ENCODE data around the gene TMEM123. TPM values are rescaled to one million over a fixed set of nuclear protein-coding genes. Genes with fewer than 3 reads are reported as not detected.
A peak's percentile ranks its signal among the peaks of the same experiment; 100 is the strongest.

Gene TMEM123
- total RNA-seq, 1 experiment from 2014 or later: 796 TPM

GRCh38 chr11:102451681-102452460 lies 694 bp downstream of the TMEM123 start:
- H3K4me3 ChIP-seq (ENCODE audit: low read length): peak overlapping the region; percentile 85
- peaks cover 77% of the 10 kb centered on the region for H3K4me1 ChIP-seq (ENCODE audit: low read length)
- peaks cover 40% of the 10 kb centered on the region for H4K20me1 ChIP-seq (ENCODE audit: insufficient read depth, low read depth, low read length)
- H3K27me3 ChIP-seq (ENCODE audit: low read length): 0 out of 2 replicates have a peak, but pooled peaks cover 3% of the 10 kb centered on the region
- peak overlapping the region; percentile 64 for H3K27ac ChIP-seq (ENCODE audit: low read length)
- H3K9me2 ChIP-seq (replicated peaks; ENCODE audit: insufficient read depth, low read length): no peaks in the 10 kb centered on the region
- H3K79me2 ChIP-seq (ENCODE audit: low read length): peaks cover 56% of the 10 kb centered on the region
- DNase-seq: peak; percentile 98
- H3K9me3 ChIP-seq (ENCODE audit: low read length): no peaks in the 10 kb centered on the region
- peak overlapping the region; percentile 32 for H2AFZ ChIP-seq (ENCODE audit: low read length)
- H3K36me3 ChIP-seq (ENCODE audit: insufficient read depth, low read length): peaks cover 29% of the 10 kb centered on the region
- H3K9ac ChIP-seq (ENCODE audit: low read length): peak overlapping the region; percentile 89
- peak overlapping the region; percentile 81 for H3K4me2 ChIP-seq (ENCODE audit: low read depth, low read length, poor library complexity, severe bottlenecking)

- peaks cover 44% of the 10 kb centered on the region for H4K20me1 ChIP-seq (ENCODE audit: insufficient read depth, low read depth, low read length)
- peaks cover 36% of the 10 kb centered on the region for H3K36me3 ChIP-seq (ENCODE audit: insufficient read depth, low read length)
- H2AFZ ChIP-seq (ENCODE audit: low read length): no peak overlapping the region
- peak; percentile 68 for DNase-seq
- peak overlapping the region; percentile 85 for H3K4me3 ChIP-seq (ENCODE audit: low read length)
- no peaks in the 10 kb centered on the region for H3K27me3 ChIP-seq (ENCODE audit: low read length)
- H3K79me2 ChIP-seq (ENCODE audit: low read length): peaks cover 63% of the 10 kb centered on the region
- H3K9ac ChIP-seq (ENCODE audit: low read length): peak overlapping the region; percentile 89
- no peaks in the 10 kb centered on the region for H3K9me2 ChIP-seq (replicated peaks; ENCODE audit: insufficient read depth, low read length)
- peak overlapping the region; percentile 81 for H3K4me2 ChIP-seq (ENCODE audit: low read depth, low read length, poor library complexity, severe bottlenecking)
- no peaks in the 10 kb centered on the region; the same call in 1 of the 2 replicates for H3K9me3 ChIP-seq (ENCODE audit: low read length)
- peak overlapping the region; percentile 64 for H3K27ac ChIP-seq (ENCODE audit: low read length)
- peaks cover 73% of the 10 kb centered on the region for H3K4me1 ChIP-seq (ENCODE audit: low read length)
Measured at GRCh38 chr11:102451041-102451680, 1.4 kb downstream of the TMEM123 start.

GRCh38 chr11:102449651-102450570 lies 2.7 kb downstream of the TMEM123 start:
- Histone ChIP-seq H3K9me2 (replicated peaks; ENCODE audit: insufficient read depth, low read length) (no peaks in the 10 kb centered on the region), H3K79me2 (ENCODE audit: low read length) (peaks cover 76% of the 10 kb centered on the region), H3K27me3 (ENCODE audit: low read length) (no peaks in the 10 kb centered on the region), H3K4me1 (ENCODE audit: low read length) (peaks cover 60% of the 10 kb centered on the region), H4K20me1 (ENCODE audit: insufficient read depth, low read depth, low read length) (peaks cover 44% of the 10 kb centered on the region), H3K4me2 (ENCODE audit: low read depth, low read length, poor library complexity, severe bottlenecking) (peak overlapping the region; percentile 81), H3K9me3 (ENCODE audit: low read length) (no peaks in the 10 kb centered on the region; the same call in 1 of the 2 replicates), H3K27ac (ENCODE audit: low read length) (peak overlapping the region; percentile 64), H3K9ac (ENCODE audit: low read length) (peak overlapping the region; percentile 89), H3K4me3 (ENCODE audit: low read length) (peak overlapping the region; percentile 85), H3K36me3 (ENCODE audit: insufficient read depth, low read length) (peaks cover 48% of the 10 kb centered on the region), H2AFZ (ENCODE audit: low read length) (no peak overlapping the region)
- DNase-seq: no peak

DNA sequence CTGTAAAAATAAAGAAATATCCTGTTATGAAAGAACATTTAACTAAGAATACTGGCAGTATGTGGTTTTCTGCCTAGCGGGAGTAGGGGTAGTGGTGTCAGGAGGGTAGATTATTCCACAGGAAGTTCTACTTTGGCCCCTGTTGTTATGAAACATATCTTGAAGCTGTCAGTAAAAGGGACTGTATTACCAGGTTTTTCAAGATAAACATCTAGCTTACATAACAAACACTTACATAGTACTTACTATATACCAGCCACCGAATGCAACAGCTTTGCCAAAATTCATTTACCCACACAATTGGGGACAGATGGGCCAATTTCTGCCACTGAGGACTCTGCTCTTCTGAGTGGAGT lies 3.7 kb downstream of the TMEM123 start:
- Histone ChIP-seq H3K9me3 (ENCODE audit: low read length) (no peaks in the 10 kb centered on the region; the same call in 1 of the 2 replicates), H3K4me3 (ENCODE audit: low read length) (no peak overlapping the region), H3K79me2 (ENCODE audit: low read length) (peaks cover 86% of the 10 kb centered on the region), H3K27ac (ENCODE audit: low read length) (peak overlapping the region; percentile 14), H4K20me1 (ENCODE audit: insufficient read depth, low read depth, low read length) (peaks cover 44% of the 10 kb centered on the region), H2AFZ (ENCODE audit: low read length) (no peak overlapping the region), H3K4me1 (ENCODE audit: low read length) (peaks cover 52% of the 10 kb centered on the region), H3K9ac (ENCODE audit: low read length) (no peak overlapping the region), H3K36me3 (ENCODE audit: insufficient read depth, low read length) (peaks cover 55% of the 10 kb centered on the region), H3K27me3 (ENCODE audit: low read length) (no peaks in the 10 kb centered on the region), H3K9me2 (replicated peaks; ENCODE audit: insufficient read depth, low read length) (no peaks in the 10 kb centered on the region), H3K4me2 (ENCODE audit: low read depth, low read length, poor library complexity, severe bottlenecking) (peak overlapping the region; percentile 81)
- no peak for DNase-seq

DNA sequence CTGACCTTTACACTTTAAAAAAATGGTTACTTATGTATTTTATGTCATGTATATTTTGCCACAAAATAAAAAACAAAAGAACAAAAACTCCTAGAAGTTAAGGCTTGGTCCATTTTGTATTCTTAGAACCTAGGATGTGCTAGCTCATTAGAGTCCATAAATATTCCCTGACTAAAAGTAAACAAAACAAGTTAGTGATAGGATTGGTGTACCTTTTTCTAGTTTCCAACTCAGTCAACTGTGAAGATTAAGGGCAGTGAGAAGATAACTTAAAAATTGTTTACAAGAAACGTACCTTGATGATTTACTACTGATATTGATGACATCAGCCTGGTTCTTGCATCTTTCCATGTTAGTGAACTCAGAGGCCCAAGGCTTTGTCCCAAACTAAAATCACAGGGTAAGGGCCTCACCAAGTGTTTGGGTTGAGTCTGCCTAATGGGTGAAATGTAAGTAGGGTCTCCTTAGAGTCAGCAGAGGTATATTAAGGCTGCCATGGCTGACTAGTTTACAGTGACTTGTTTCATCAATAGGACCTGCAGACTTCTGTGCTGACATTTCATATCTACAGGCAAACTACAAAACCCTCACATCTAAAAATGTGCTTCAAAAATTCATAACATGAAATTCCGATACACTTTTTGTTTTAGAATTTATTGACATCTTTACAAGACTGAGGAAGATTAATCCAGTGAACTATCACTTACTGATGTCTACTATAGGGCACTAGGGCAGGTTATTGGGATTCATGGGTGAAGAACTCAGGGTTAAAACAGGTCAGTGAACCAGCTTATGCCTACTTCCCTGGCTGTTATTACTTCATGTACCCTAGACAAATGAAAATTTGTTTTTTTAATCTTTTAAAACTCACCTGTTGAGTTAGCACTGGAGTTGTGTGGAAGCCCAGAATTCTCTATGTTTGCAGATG lies 4.4 kb downstream of the TMEM123 start:
- DNase-seq: no peak
- H3K27ac ChIP-seq (ENCODE audit: low read length): peak overlapping the region; percentile 14

DNA sequence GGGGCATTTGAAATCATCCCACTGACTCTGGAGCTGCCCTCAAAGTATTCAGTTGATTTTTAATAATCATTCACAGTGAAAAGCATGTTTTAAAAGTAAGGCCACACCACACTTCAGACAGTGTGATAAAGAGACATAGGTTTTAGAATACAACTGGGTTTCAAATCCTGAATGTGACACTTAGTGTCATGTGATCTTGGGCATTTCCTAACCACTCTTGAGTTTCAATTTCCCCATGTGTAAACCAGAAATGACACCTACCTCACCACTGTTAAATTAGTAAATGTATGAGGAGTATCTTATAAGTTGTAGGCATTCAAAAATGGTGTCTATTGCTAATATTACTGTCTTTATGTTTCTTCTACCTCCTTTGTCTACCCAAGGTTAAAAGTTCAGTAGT lies 5.4 kb downstream of the TMEM123 start:
- Histone ChIP-seq H3K4me3 (ENCODE audit: low read length) (no peak overlapping the region), H3K27me3 (ENCODE audit: low read length) (no peaks in the 10 kb centered on the region), H4K20me1 (ENCODE audit: insufficient read depth, low read depth, low read length) (peaks cover 44% of the 10 kb centered on the region), H3K36me3 (ENCODE audit: insufficient read depth, low read length) (peaks cover 56% of the 10 kb centered on the region), H3K9ac (ENCODE audit: low read length) (no peak overlapping the region), H3K9me2 (replicated peaks; ENCODE audit: insufficient read depth, low read length) (no peaks in the 10 kb centered on the region), H3K79me2 (ENCODE audit: low read length) (peaks cover 97% of the 10 kb centered on the region), H3K4me1 (ENCODE audit: low read length) (peaks cover 43% of the 10 kb centered on the region), H3K4me2 (ENCODE audit: low read depth, low read length, poor library complexity, severe bottlenecking) (no peak overlapping the region), H3K27ac (ENCODE audit: low read length) (no peak overlapping the region), H3K9me3 (ENCODE audit: low read length) (no peaks in the 10 kb centered on the region; the same call in 1 of the 2 replicates), H2AFZ (ENCODE audit: low read length) (no peak overlapping the region)
- DNase-seq: no peak

More for the DNA sequence above, 4.4 kb downstream of the TMEM123 start:
- H3K79me2 ChIP-seq (ENCODE audit: low read length): peaks cover 92% of the 10 kb centered on the region
- H3K27me3 ChIP-seq (ENCODE audit: low read length): no peaks in the 10 kb centered on the region
- H3K9ac ChIP-seq (ENCODE audit: low read length): no peak overlapping the region
- H3K4me2 ChIP-seq (ENCODE audit: low read depth, low read length, poor library complexity, severe bottlenecking): peak overlapping the region; percentile 81
- no peak overlapping the region for H3K4me3 ChIP-seq (ENCODE audit: low read length)
- H2AFZ ChIP-seq (ENCODE audit: low read length): no peak overlapping the region
- peaks cover 56% of the 10 kb centered on the region for H3K36me3 ChIP-seq (ENCODE audit: insufficient read depth, low read length)
- no peaks in the 10 kb centered on the region for H3K9me2 ChIP-seq (replicated peaks; ENCODE audit: insufficient read depth, low read length)
- peaks cover 46% of the 10 kb centered on the region for H3K4me1 ChIP-seq (ENCODE audit: low read length)
- peaks cover 44% of the 10 kb centered on the region for H4K20me1 ChIP-seq (ENCODE audit: insufficient read depth, low read depth, low read length)
- H3K9me3 ChIP-seq (ENCODE audit: low read length): no peaks in the 10 kb centered on the region; the same call in 1 of the 2 replicates

DNA sequence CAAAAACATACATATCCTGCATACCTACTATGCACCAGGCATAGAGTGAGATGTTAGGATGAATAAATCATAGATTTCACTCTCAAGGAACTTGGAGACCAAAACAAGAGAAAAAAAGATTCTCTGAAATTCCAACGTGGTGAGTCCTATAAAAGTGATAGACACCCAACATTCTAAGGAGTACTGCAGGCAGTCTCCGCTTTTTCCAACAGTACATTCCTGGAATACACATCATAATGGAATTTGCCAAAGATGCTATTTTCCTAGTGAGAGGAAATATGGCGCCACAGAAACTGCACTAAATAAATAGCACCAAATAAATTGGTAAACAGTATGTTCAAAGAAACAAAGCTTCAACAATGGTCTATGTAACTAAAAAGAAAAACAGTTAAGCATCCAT lies 6.0 kb downstream of the TMEM123 start:
- Histone ChIP-seq H3K27ac (ENCODE audit: low read length) (no peak overlapping the region), H2AFZ (ENCODE audit: low read length) (no peak overlapping the region), H3K79me2 (ENCODE audit: low read length) (peaks cover 97% of the 10 kb centered on the region), H3K9ac (ENCODE audit: low read length) (no peak overlapping the region), H4K20me1 (ENCODE audit: insufficient read depth, low read depth, low read length) (peaks cover 44% of the 10 kb centered on the region), H3K27me3 (ENCODE audit: low read length) (no peaks in the 10 kb centered on the region), H3K9me2 (replicated peaks; ENCODE audit: insufficient read depth, low read length) (no peaks in the 10 kb centered on the region), H3K4me2 (ENCODE audit: low read depth, low read length, poor library complexity, severe bottlenecking) (no peak overlapping the region), H3K36me3 (ENCODE audit: insufficient read depth, low read length) (peaks cover 56% of the 10 kb centered on the region), H3K9me3 (ENCODE audit: low read length) (no peaks in the 10 kb centered on the region; the same call in 1 of the 2 replicates), H3K4me1 (ENCODE audit: low read length) (peaks cover 43% of the 10 kb centered on the region), H3K4me3 (ENCODE audit: low read length) (no peak overlapping the region)
- DNase-seq: no peak

All from Karpas-422 (cell line).